ENCODE results near the gene DENND5A.
"Not testable (repeated sequence)": the region's sequence is repeated elsewhere in the genome, so short reads cannot be mapped to it uniquely, and the experiment has no call there.

Gene DENND5A

GRCh38 chr11:9133956-9134355 is 131.2 kb downstream of the DENND5A start:
- DNase-seq = no peak

- DNase-seq = no peak
These were observed 132.8 kb downstream of the DENND5A start for GRCh38 chr11:9132203-9132878.

DNA sequence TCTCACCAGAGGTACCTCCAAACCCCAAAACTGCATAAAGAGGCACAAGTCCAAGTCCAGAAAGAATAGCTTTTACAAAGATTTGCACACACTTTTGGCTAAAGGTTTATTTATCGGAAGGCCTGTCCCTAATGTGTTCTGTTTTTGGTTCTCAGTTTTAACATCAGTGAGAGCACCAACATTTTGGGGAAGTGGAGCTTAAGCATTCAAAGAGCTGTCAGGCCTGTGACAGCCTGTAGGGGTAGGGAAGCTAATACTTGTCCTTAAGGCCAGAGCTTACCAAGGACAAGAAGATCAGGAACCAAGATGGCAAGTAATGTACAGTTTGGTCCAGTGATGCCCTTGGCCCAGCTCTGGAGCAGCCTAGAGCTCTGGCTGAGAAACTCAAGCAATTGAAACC is 134.9 kb downstream of the DENND5A start:
- no peak for DNase-seq

- DNase-seq = no peak
These were observed 138.5 kb downstream of the DENND5A start for GRCh38 chr11:9126636-9127035.

DNA sequence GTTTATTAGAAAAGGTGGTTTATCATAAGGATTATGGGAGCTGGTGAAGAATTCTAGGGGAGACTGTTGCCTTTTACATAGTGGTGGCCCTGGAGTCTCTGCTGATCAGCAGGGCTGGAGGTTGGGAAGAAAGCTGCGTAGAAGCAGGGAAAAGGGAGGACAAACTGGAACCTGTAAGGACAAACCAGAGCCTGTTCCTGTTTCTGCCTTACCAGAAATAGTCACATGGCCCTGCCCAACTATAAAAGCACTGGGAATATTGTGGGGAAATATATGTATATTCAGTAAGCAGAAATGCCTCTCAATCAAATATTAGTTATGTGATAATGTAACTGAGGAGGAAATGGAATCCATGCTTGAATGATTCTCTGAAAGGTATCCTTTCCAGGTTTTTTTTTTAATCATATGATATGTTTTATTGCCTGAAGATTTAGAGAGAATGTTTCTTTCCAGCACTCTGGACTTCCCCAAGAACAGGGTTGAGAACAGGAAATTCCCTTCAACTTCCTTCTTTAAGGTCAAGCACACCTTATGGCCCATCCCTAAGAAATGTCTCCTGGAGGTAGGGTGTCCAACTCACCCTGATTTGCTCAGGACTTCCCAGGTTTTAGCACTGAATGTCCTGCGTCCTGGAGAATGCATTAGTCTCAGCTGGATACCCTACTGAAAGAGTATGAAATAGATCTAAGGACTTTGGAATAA is 139.8 kb downstream of the DENND5A start:
- DNase-seq = no peak

DNA sequence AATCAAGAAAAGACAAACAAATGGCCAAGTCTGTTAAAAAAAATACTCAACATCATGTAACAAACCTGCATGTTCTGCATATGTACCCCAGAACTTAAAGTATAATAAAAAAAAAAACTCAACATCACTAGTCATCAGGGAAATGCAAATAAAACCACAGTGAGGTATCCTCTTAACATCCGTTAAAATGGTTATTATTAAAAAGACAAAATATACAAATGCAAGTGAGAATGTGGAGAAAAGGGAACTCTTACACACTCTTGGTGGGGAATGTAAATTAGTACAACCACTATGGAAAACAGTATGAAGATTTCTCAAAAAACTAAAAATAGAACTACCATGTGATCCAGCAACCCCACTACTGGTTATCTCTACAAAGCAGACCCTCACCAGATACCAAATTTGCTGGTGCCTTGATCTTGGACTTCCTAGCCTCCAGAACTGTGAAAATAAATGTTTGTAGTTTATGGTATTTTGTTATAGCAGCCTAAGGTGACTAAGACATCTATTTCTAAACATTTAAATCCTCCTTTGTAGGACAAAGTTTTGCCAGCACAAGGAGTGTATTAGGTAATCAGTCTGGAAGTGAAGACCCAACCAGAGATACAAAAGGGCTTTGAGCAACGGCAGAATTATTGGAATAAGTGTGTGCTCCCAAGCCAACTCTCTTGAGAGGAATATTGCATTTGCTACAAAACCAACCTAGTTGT is 141.4 kb downstream of the DENND5A start:
- no peak for DNase-seq

GRCh38 chr11:9121469-9121796 is 143.7 kb downstream of the DENND5A start:
- no peak for DNase-seq

DNA sequence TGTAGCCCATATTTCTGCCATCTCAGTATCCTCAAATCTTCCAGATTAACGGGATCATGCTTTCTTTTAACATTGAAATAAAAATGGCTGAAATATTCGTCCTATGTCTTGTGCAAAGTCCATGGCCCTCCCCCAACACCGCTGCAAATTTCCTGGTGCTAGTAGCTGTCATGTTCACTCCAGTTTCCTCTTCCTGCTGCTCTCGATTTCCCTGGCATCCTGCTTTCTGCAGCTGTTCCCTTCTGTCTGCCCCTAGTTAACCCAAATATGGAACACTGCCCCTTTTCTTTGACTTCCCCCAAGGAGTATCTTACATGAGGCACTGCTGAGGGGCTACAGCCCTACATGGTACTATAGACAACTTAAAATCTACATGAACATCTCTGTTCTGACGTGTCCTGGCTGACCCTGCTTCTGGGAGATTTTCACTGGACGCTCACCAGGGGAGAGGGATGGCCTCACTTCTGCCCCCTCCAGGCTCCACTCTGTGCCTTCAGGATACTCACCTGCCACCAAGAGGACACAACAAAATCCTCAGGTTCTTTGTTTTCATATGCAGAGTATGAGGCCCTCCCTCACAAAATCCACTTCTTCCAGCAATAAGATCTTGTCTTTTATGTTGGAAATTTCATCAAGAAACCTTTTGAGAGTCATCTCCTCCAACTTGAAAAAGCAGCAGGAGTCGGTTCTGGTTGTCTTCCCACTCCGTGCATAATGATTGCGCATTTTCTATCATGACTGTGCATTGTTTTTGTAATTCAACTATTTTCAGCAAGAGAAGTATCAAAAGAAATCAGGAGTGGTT is 144.3 kb downstream of the DENND5A start:
- DNase-seq = no peak

DNA sequence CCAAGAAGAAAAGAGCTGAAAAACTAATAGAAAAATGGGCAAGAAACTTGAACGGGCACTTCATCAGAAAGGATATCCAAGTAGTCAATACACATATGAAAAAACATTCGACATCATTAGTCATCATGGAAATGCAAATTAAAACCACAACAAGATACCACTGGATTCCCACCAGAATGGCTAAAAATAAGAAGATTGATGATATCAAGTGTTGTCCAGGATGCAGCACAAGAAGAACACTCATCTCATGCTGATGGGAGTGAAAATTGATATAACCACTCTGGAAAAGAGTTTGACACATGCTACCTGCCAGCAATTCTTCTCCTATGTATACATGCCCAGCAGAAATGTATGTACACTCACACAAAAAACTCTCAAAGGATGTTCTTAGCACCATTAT is 146.9 kb downstream of the DENND5A start:
- no peak for DNase-seq

GRCh38 chr11:9112075-9112474 is 153.1 kb downstream of the DENND5A start:
- no peak for DNase-seq

DNA sequence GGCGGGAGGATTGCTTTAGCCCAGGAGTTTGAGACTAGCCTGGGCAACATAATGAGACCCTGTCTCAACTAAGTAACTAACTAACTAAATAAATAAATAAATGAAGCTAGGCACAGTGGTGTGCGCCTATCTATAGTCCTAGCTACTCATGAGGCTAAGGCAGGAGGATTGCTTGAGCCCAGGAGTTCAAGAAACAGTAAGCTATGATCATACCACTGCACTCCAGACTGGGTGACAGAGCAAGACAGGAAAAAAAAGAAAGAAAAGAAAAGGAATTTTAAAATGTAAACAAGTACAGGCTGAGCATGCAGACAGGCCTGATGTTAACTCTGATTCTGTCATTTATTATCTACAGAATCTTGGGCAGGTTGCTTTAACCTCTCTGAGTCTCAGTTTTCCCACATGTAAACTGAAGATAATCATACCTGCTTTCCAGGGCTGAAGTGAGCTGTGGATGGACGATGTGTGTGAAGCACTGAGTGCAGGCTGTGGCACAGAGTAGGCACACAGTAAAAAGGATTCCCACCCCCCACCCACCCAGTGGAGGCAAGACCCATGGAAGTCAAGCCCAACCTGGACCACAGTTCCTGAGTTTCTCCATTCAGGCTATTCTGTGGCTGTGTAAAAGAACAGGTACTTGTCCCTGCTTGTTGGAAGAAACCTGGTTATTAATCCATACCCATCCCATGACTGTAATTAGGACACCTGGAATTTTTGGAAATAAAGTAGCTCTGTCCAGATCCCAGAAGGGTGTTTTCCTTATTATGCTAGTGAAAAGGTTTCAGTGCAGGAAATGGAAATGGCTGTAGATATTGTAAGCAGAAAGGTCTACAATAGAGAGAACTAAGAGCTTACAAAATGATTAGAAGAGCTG is 155.1 kb downstream of the DENND5A start:
- DNase-seq = no peak

DNA sequence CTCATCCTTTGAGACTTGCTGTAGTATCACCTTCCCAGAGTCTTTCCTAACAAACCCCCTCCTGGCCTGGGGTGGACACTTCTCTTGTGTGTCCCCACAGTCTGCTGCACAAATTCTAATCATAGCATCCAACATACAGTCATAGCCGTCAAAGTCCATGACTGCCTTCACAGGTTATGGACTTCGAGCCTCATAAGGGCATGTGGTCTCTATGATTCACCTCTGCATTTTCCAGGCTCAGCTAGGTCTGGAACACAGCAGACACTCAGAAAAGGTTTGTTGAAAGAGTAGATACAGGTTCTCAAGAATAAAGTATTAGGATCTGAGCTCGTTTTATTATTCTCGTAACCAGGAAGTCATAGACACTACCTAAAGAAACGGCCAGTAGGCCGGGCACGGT is 160.6 kb downstream of the DENND5A start:
- no peak for DNase-seq

DNA sequence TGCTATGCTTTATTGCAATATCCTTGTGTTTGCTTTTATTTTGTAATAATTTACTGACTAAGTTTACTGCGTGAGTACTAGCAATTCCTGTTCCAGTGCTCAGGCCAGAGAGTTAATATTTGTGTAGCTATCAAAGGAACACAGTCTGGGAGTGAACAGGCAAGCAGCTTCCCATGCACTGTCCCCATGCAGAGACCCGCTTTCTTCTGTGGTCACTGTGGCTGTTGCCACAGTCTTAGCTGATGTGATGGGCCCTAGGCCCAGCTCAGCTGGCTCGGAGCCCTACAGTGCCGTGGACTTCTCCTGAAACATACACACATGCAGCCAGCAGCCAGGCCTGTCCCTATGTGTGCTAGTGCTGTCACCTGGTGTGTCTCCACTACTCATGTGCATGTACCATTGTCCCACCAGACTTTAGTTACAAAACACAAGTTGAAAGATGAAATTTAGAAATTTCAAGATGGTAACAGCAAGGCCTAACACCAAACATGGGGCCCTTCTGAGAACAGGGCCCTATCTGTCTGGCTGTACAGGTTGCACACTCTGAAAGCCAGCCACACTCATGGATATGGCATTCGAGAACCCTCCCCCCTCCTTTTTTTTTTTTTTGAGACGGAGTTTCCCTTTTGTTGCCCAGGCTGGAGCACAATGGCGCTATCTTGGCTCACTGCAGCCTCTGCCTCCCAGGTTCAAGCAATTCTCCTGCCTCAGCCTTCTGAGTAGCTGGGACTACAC is 161.4 kb downstream of the DENND5A start:
- DNase-seq = no peak

GRCh38 chr11:9099617-9100016 is 165.5 kb downstream of the DENND5A start:
- no peak for DNase-seq

DNA sequence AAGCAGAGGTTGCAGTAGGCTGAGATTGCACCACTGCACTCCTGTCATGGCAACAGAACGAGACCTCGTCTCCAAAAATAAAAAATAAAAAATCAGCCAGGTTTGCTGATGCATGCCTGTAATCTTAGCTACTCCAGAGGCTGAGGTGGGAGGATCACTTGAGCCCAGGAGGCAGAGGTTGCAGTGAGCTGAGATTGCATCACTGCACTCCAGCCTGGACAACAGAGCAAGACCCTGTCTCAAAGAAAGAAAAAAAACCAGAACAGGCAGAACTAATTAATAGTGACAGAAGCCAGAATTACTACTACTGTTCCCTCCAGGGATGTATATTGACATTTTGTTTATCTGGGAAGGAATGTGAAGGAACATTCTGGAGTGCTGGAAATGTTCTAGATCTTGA is 166.7 kb downstream of the DENND5A start:
- DNase-seq = not testable (repeated sequence)

GRCh38 chr11:9097186-9097943 is 167.8 kb downstream of the DENND5A start:
- DNase-seq = not testable (repeated sequence)

GRCh38 chr11:9096427-9096826 is 168.7 kb downstream of the DENND5A start:
- DNase-seq = no peak

DNA sequence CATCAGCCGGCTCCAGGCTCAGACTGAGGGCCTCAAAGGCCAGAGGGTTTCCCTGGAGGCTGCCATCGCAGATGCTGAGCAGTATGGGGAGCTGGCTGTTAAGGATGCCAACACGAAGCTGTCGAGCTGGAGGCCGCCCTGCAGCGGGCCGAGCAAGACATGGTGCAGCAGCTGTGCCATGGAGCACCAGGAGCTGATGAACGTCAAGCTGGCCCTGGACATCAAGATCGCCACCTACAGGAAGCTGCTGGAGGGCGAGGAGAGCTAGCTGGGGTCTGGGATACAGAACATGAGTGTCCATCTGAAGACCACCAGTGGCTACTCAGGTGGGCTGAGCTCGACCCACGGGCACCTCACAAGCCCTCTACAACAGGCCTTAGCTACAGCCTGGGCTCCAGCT is 169.7 kb downstream of the DENND5A start:
- DNase-seq = no peak

GRCh38 chr11:9094420-9094819 is 170.7 kb downstream of the DENND5A start:
- no peak for DNase-seq

DNA sequence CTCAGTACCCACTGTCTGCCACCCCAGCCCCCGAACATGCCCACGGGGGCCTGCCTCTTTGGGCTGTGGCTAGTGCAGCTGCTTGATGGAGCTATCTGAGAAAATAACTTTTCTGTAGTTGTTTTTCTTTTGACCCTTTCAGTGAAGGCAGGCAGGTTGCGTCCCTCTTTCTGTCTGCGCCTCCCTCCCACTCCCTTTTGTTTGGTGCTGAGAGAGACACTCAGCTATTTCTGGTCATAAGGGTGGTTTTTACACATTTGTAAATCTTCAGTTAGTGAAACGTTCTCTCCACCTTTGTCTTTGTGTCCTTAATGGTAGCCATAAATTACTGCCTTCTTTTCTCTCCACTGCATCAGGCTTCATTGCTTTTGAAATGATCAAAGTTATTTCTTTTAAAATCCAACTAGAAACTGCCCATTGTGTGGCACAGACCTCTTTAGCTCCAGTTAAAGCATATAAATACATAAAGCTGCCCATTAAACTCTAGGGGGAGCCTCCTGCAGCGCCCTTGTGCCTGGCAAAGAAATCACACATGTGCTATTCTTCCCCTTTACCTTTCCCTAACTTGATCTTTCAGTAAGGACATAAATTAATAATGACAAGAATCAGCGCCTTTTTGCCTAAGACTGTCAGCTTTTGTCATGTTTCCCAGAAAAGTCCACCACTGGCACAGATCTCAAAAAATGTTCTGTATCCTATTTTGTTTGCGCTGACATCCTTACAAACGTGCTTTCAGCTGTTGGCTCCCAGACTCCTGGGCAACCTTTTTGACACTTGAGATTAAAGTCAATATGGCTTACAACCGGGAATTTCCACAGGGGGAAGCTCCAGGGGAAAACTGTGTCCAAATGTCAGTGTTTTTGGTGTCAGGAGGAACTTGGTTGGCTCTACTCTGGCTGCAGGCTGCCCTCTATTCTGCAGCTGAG is 172.0 kb downstream of the DENND5A start:
- no peak for DNase-seq
